OCI-LY1 (cell line): Measurements from ENCODE around the gene DOCK3.

Experiments used
- H2AFZ ChIP-seq: fragments of 200-600 bp; sonication (generic), shearing (Covaris generic); 2 replicates; pipeline ENCODE4 v1.6.0; 2014; ENCODE audit warnings: antibody characterized with exemption, mild to moderate bottlenecking, low read length
- H3F3A ChIP-seq: fragments of 200-600 bp; sonication (generic), shearing (Covaris generic); 2 replicates; pipeline ENCODE4 v1.6.0; 2014; ENCODE audit warnings: mild to moderate bottlenecking, antibody characterized with exemption, low read length, moderate library complexity; ENCODE audit not compliant: insufficient read depth
- H3K27ac ChIP-seq: fragments of 200-600 bp; sonication (generic); 2 replicates; pipeline ENCODE4 v1.5.1; 2014; ENCODE audit warnings: low read length, mixed run types, mild to moderate bottlenecking, low read depth; ENCODE audit not compliant: poor library complexity, severe bottlenecking
- H3K27me3 ChIP-seq: fragments of 200-600 bp; sonication (generic); 2 replicates; pipeline ENCODE4 v1.6.0; 2014; ENCODE audit warnings: antibody characterized with exemption, mild to moderate bottlenecking, low read length, moderate library complexity; ENCODE audit not compliant: insufficient read depth
- H3K36me3 ChIP-seq: fragments of 200-600 bp; sonication (generic); 2 replicates; pipeline ENCODE4 v1.6.1; 2014; ENCODE audit warnings: mild to moderate bottlenecking, antibody characterized with exemption, low read length, moderate library complexity, mixed read lengths; ENCODE audit not compliant: insufficient read depth
- H3K4me1 ChIP-seq: fragments of 200-600 bp; sonication (generic); 2 replicates; pipeline ENCODE4 v1.5.1; 2014; ENCODE audit warnings: mild to moderate bottlenecking, low read length, moderate library complexity; ENCODE audit not compliant: insufficient read depth, severe bottlenecking
- H3K4me2 ChIP-seq: fragments of 200-600 bp; sonication (generic), shearing (Covaris generic); 2 replicates; pipeline ENCODE4 v1.6.1; 2014; ENCODE audit warnings: low read length
- H3K4me3 ChIP-seq: fragments of 200-600 bp; sonication (generic); 2 replicates; pipeline ENCODE4 v1.5.1; 2014; ENCODE audit warnings: low read length, low read depth, mild to moderate bottlenecking, mixed read lengths; ENCODE audit not compliant: poor library complexity, severe bottlenecking
- H3K79me2 ChIP-seq: fragments of 200-600 bp; shearing (Covaris generic); 2 replicates; pipeline ENCODE4 v1.6.1; 2016; ENCODE audit warnings: mixed run types, low read length, mixed read lengths; ENCODE audit not compliant: insufficient read depth
- H3K9ac ChIP-seq: fragments of 200-600 bp; sonication (generic), shearing (Covaris generic); 2 replicates; pipeline ENCODE4 v1.6.1; 2014; ENCODE audit warnings: mild to moderate bottlenecking, low read length, mixed read lengths
- H3K9me2 ChIP-seq: fragments of 200-600 bp; sonication (generic), shearing (Covaris generic); 2 replicates; pipeline ENCODE4 v1.6.1; 2014; ENCODE audit warnings: low read depth, mild to moderate bottlenecking, low read length, mixed read lengths
- H3K9me3 ChIP-seq: fragments of 200-600 bp; shearing (Covaris generic); 2 replicates; pipeline ENCODE4 v1.6.1; 2014; ENCODE audit warnings: low read length, mixed read lengths
- H4K20me1 ChIP-seq: fragments of 200-600 bp; sonication (generic), shearing (Covaris generic); 2 replicates; pipeline ENCODE4 v1.6.0; 2016; ENCODE audit warnings: mild to moderate bottlenecking, low read length; ENCODE audit not compliant: insufficient read depth
- EZH2 ChIP-seq: fragments of 200-600 bp; sonication (generic), shearing (Covaris generic); IDR thresholded peaks from 2 replicates; pipeline ENCODE4 v1.8.0; 2017; ENCODE audit warnings: borderline replicate concordance, mixed run types, mild to moderate bottlenecking, antibody characterized with exemption, low read length, moderate library complexity, mixed read lengths
- TF ChIP-seq, protein P1 (sequence below): fragments of 200-600 bp; sonication (generic), shearing (Covaris generic); IDR thresholded peaks from 2 replicates; pipeline ENCODE4 v1.5.1; 2017; ENCODE audit warnings: mild to moderate bottlenecking, antibody characterized with exemption, low read length, moderate library complexity, mixed read lengths

The DOCK3 gene

GRCh38 chr3:50658831-50659230 lies 15.9 kb upstream of the DOCK3 start:
- Histone ChIP-seq H3K9ac (no peak overlapping the region), H3F3A (no peaks in the 10 kb centered on the region), H4K20me1 (no peaks in the 10 kb centered on the region), H3K79me2 (no peaks in the 10 kb centered on the region), H2AFZ (no peak overlapping the region), H3K4me3 (no peak overlapping the region), H3K9me2 (no peaks in the 10 kb centered on the region), H3K4me1 (no peaks in the 10 kb centered on the region), H3K36me3 (no peaks in the 10 kb centered on the region), H3K27ac (no peak overlapping the region), H3K4me2 (no peak overlapping the region), H3K9me3 (no peaks in the 10 kb centered on the region), H3K27me3 (no peaks in the 10 kb centered on the region)
- no peak for TF ChIP-seq EZH2

GRCh38 chr3:50660386-50660785 lies 14.3 kb upstream of the DOCK3 start:
- TF ChIP-seq, protein P1, sequence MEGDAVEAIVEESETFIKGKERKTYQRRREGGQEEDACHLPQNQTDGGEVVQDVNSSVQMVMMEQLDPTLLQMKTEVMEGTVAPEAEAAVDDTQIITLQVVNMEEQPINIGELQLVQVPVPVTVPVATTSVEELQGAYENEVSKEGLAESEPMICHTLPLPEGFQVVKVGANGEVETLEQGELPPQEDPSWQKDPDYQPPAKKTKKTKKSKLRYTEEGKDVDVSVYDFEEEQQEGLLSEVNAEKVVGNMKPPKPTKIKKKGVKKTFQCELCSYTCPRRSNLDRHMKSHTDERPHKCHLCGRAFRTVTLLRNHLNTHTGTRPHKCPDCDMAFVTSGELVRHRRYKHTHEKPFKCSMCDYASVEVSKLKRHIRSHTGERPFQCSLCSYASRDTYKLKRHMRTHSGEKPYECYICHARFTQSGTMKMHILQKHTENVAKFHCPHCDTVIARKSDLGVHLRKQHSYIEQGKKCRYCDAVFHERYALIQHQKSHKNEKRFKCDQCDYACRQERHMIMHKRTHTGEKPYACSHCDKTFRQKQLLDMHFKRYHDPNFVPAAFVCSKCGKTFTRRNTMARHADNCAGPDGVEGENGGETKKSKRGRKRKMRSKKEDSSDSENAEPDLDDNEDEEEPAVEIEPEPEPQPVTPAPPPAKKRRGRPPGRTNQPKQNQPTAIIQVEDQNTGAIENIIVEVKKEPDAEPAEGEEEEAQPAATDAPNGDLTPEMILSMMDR: no peak
- TF ChIP-seq EZH2: no peak
- Histone ChIP-seq H3K36me3 (no peaks in the 10 kb centered on the region), H3K27me3 (no peaks in the 10 kb centered on the region; the same call in 1 of the 2 replicates)

GRCh38 chr3:50661321-50661837 lies 13.3 kb upstream of the DOCK3 start:
- Histone ChIP-seq H3K27me3 (no peaks in the 10 kb centered on the region; the same call in 1 of the 2 replicates), H3K27ac (no peak overlapping the region), H3K79me2 (no peaks in the 10 kb centered on the region), H3K9me3 (no peaks in the 10 kb centered on the region), H2AFZ (no peak overlapping the region), H3K4me2 (no peak overlapping the region), H3K4me3 (no peak overlapping the region), H3K9ac (no peak overlapping the region), H3K9me2 (no peaks in the 10 kb centered on the region), H4K20me1 (no peaks in the 10 kb centered on the region), H3K36me3 (no peaks in the 10 kb centered on the region), H3K4me1 (no peaks in the 10 kb centered on the region), H3F3A (no peaks in the 10 kb centered on the region)
- TF ChIP-seq EZH2: no peak
- TF ChIP-seq, protein P1: no peak

More at GRCh38 chr3:50660386-50660785, 14.3 kb upstream of the DOCK3 start:
- no peaks in the 10 kb centered on the region for H3K9me2 ChIP-seq
- H4K20me1 ChIP-seq: no peaks in the 10 kb centered on the region
- no peaks in the 10 kb centered on the region for H3K9me3 ChIP-seq
- H2AFZ ChIP-seq: no peak overlapping the region
- no peak overlapping the region for H3K4me3 ChIP-seq
- no peak overlapping the region for H3K9ac ChIP-seq
- H3K79me2 ChIP-seq: no peaks in the 10 kb centered on the region
- no peak overlapping the region for H3K4me2 ChIP-seq
- no peak overlapping the region for H3K27ac ChIP-seq
- no peaks in the 10 kb centered on the region for H3F3A ChIP-seq
- no peaks in the 10 kb centered on the region for H3K4me1 ChIP-seq

GRCh38 chr3:50662408-50662807 lies 12.3 kb upstream of the DOCK3 start:
- no peak overlapping the region for H3K9ac ChIP-seq
- H3K27ac ChIP-seq: no peak overlapping the region
- no peaks in the 10 kb centered on the region for H3F3A ChIP-seq
- H2AFZ ChIP-seq: no peak overlapping the region
- H3K4me2 ChIP-seq: no peak overlapping the region
- H3K36me3 ChIP-seq: no peaks in the 10 kb centered on the region
- H3K79me2 ChIP-seq: no peaks in the 10 kb centered on the region
- H4K20me1 ChIP-seq: no peaks in the 10 kb centered on the region
- H3K4me1 ChIP-seq: no peaks in the 10 kb centered on the region
- H3K27me3 ChIP-seq: no peaks in the 10 kb centered on the region; the same call in 1 of the 2 replicates
- TF ChIP-seq EZH2: no peak
- TF ChIP-seq, protein P1: no peak
- H3K9me3 ChIP-seq: no peaks in the 10 kb centered on the region
- H3K9me2 ChIP-seq: no peaks in the 10 kb centered on the region
- no peak overlapping the region for H3K4me3 ChIP-seq
